Endothelial cell of umbilical vein (primary cell): Measurements from ENCODE around the gene SCP2. TPM values are rescaled to one million over a fixed set of nuclear protein-coding genes. Genes with fewer than 3 reads are reported as not detected.

Source experiments
- BruUV-seq: library from RNA; stranded (reverse); fragments of 400-500 nt; replicated peaks from 2 replicates; lab custom pipeline; 2021; lab: Mats Ljungman, UMichigan
- CTCF ChIA-PET: fragments of 300-600, 350-600 bp; sonication (Branson Sonifier 250); formaldehyde crosslinking; loops from one replicate; lab custom pipeline; 2021; ENCODE audit warnings: antibody characterized with exemption, inconsistent platforms; lab: Charles Lee
- POLR2A ChIA-PET: fragments of 300-600, 350-600 bp; sonication (Branson Sonifier 250); formaldehyde crosslinking; loops from one replicate; lab custom pipeline; 2021; ENCODE audit warnings: antibody characterized with exemption, inconsistent platforms; lab: Charles Lee
- DNase-seq: peaks from one replicate; pipeline ENCODE4 v3.0.0-alpha.2; 2011; ENCODE audit warnings: low read depth, low spot score
- FAIRE-seq: peaks from 2 replicates; lab custom pipeline; 2011; peaks lifted over from hg19 to GRCh38; lab: Jason Lieb, UNC
- H2AFZ ChIP-seq: 2 replicates; pipeline ENCODE4 v1.6.0; 2012; ENCODE audit warnings: low read depth, low read length, control low read depth, inconsistent platforms
- H3K27ac ChIP-seq: 2 replicates; pipeline ENCODE4 v1.5.1; 2011; ENCODE audit warnings: low read depth, mild to moderate bottlenecking, control low read depth, low read length, moderate library complexity; ENCODE audit not compliant: insufficient read depth
- H3K27me3 ChIP-seq, 2 experiments: 2 replicates each; pipeline versions ENCODE4 v1.6.0 to v1.6.1; 2011; ENCODE audit warnings: low read length in 2 of 2, mixed read lengths in 1 of 2; ENCODE audit not compliant: control insufficient read depth in 2 of 2, insufficient read depth in 2 of 2
- H3K36me3 ChIP-seq, 2 experiments: 2 replicates in 1 of 2; 3 replicates in 1 of 2; pipeline ENCODE4 v1.5.1; 2011; ENCODE audit warnings: low read length in 2 of 2, mild to moderate bottlenecking in 1 of 2, moderate library complexity in 1 of 2; ENCODE audit not compliant: control insufficient read depth in 2 of 2, insufficient read depth in 2 of 2; ENCODE audit errors: extremely low read depth in 1 of 2
- H3K4me1 ChIP-seq: 3 replicates; pipeline ENCODE4 v1.5.1; 2011; ENCODE audit warnings: mild to moderate bottlenecking, low read length; ENCODE audit not compliant: control insufficient read depth, insufficient read depth; ENCODE audit errors: extremely low read depth
- H3K4me2 ChIP-seq: 2 replicates; pipeline ENCODE4 v1.6.1; 2011; ENCODE audit warnings: low read length, control low read depth, mixed read lengths; ENCODE audit not compliant: insufficient read depth
- H3K4me3 ChIP-seq, 3 experiments: fragments of 200-600 bp in 1 of 3; sonication (generic), shearing (Covaris generic) in 1 of 3; replicated peaks in 1 of 3; 2 replicates each; pipeline ENCODE4 v1.5.1; 2011 to 2016; ENCODE audit warnings: control low read depth in 3 of 3, low read length in 3 of 3, mild to moderate bottlenecking in 2 of 3, inconsistent platforms in 1 of 3, low read depth in 1 of 3, moderate library complexity in 1 of 3; ENCODE audit not compliant: insufficient read depth in 1 of 3
- H3K79me2 ChIP-seq: 2 replicates; pipeline ENCODE4 v1.6.0; 2012; ENCODE audit warnings: low read length, inconsistent platforms; ENCODE audit not compliant: control insufficient read depth, insufficient read depth
- H3K9ac ChIP-seq: replicated peaks from 2 replicates; pipeline ENCODE3; 2011; ENCODE audit warnings: low read length, control low read depth; ENCODE audit not compliant: insufficient read depth; ENCODE audit errors: extremely low read depth
- H3K9me1 ChIP-seq: replicated peaks from 3 replicates; pipeline ENCODE4 v1.6.0; 2011; ENCODE audit warnings: mild to moderate bottlenecking, low read length; ENCODE audit not compliant: control insufficient read depth, insufficient read depth; ENCODE audit errors: extremely low read depth
- H3K9me3 ChIP-seq: replicated peaks from 2 replicates; pipeline ENCODE4 v1.5.1; 2012; ENCODE audit warnings: low read length, inconsistent platforms; ENCODE audit not compliant: control insufficient read depth, insufficient read depth
- H4K20me1 ChIP-seq: replicated peaks from 2 replicates; pipeline ENCODE3; 2011; ENCODE audit warnings: mild to moderate bottlenecking, low read length; ENCODE audit not compliant: control insufficient read depth, insufficient read depth; ENCODE audit errors: extremely low read depth
- CTCF ChIP-seq, 2 donors: IDR thresholded peaks; 1 replicate in 1 of 2; 2 replicates in 1 of 2; pipeline ENCODE4 v1.5.1; 2011; ENCODE audit warnings: low read length in 2 of 2, mild to moderate bottlenecking in 2 of 2, moderate library complexity in 2 of 2, control low read depth in 1 of 2, inconsistent platforms in 1 of 2, low read depth in 1 of 2; ENCODE audit not compliant: insufficient read depth in 1 of 2; ENCODE audit errors: extremely low read depth in 1 of 2
- EZH2 ChIP-seq: IDR thresholded peaks from 2 replicates; pipeline ENCODE4 v1.6.1; 2012; ENCODE audit warnings: borderline replicate concordance, low read depth, mild to moderate bottlenecking, moderate library complexity, low read length, inconsistent platforms; ENCODE audit not compliant: severe bottlenecking
- FOS ChIP-seq: IDR thresholded peaks from 2 replicates; pipeline ENCODE4 v1.6.1; 2011; ENCODE audit warnings: mild to moderate bottlenecking, low read length, moderate library complexity, borderline replicate concordance; ENCODE audit not compliant: insufficient read depth
- GATA2 ChIP-seq: IDR thresholded peaks from 2 replicates; pipeline ENCODE4 v1.7.0; 2011; ENCODE audit warnings: low read depth, mild to moderate bottlenecking, moderate library complexity, mixed read lengths, low read length; ENCODE audit not compliant: insufficient read length, insufficient read depth
- JUN ChIP-seq: IDR thresholded peaks from 2 replicates; pipeline ENCODE4 v1.6.1; 2011; ENCODE audit warnings: borderline replicate concordance, low read depth; ENCODE audit not compliant: insufficient read length, insufficient read depth
- MAX ChIP-seq: IDR thresholded peaks from 2 replicates; pipeline ENCODE4 v1.6.1; 2011; ENCODE audit not compliant: insufficient read depth, insufficient read length
- MYC ChIP-seq: IDR thresholded peaks from one replicate; pipeline ENCODE4 v1.6.1; 2011; ENCODE audit warnings: mild to moderate bottlenecking, low read depth, low read length
- POLR2A ChIP-seq: IDR thresholded peaks from 2 replicates; pipeline ENCODE4 v1.6.1; 2012; ENCODE audit warnings: low read depth, mild to moderate bottlenecking, control low read depth, low read length
- POLR2AphosphoS5 ChIP-seq: IDR thresholded peaks from 2 replicates; pipeline ENCODE4 v1.6.1; 2012; ENCODE audit warnings: low read depth, mild to moderate bottlenecking, control low read depth, low read length, moderate library complexity; ENCODE audit not compliant: insufficient read depth
- dilution Hi-C: fragments of 300-500 bp; cut with MboI; formaldehyde crosslinking; loops from one replicate; pipeline ENCODE4 v1.15.0; 2019; ENCODE audit warnings: low sequenced_read_pairs; ENCODE audit not compliant: extremely low pct_ligation_motif_present
- intact Hi-C: fragments of 100-400 bp; cut with micrococcal nuclease; formaldehyde crosslinking; loops from one replicate; pipeline ENCODE4 v1.10.0; 2022
- polyA plus RNA-seq, 4 experiments: library from polyadenylated mRNA; depleted of rRNA in 3 of 4; stranded (reverse) in 3 of 4; unstranded in 1 of 4; fragments of >200 nt; gene quantifications; 2 replicates each; pipeline versions ENCODE4 v1.2.1 to v1.2.3, GENCODE V29; 2011 to 2012; ENCODE audit warnings: missing spikeins in 1 of 4
- total RNA-seq: library from RNA; stranded (reverse); gene quantifications from 2 replicates; pipeline ENCODE4 v1.2.3, GENCODE V29; 2021

Gene SCP2
- total and polyA plus RNA-seq, 2 donors (not counting 3 experiments of a cell fraction or from before 2014, with no cell fraction given) = 42.4 to 92.7 TPM

- Histone ChIP-seq H3K4me2 (no peak overlapping the region), H3K4me3 (no peak overlapping the region), H3K9ac (no peak overlapping the region), H3K9me3 (no peaks in the 10 kb centered on the region), H4K20me1 (no peaks in the 10 kb centered on the region), H3K4me1 (no peaks in the 10 kb centered on the region), H3K27me3 (no peaks in the 10 kb centered on the region), H3K27ac (no peak overlapping the region), H3K79me2 (no peaks in the 10 kb centered on the region), H3K9me1 (no peaks in the 10 kb centered on the region), H2AFZ (no peak overlapping the region), H3K36me3 (no peaks in the 10 kb centered on the region)
- dilution Hi-C loops (no loop called here), intact Hi-C loops (no loop called here)
- FAIRE-seq = no peak
- POLR2A ChIA-PET = interaction anchor here (0.6 kb wide), 1 partner anchor 23 kb away, joined by 7 read pairs; the partner anchor contains the start of gene SCP2
- CTCF ChIA-PET = interaction anchor here (1.7 to 2.9 kb wide), 5 partner anchors 10 to 281 kb away, joined by 5 to 44 read pairs (median 10); partner anchors contain the start of gene ECHDC2
- no peak for DNase-seq
- no TSS peak for BruUV-seq
- no peak for TF ChIP-seq MAX
- TF ChIP-seq FOS = no peak
- no peak for TF ChIP-seq JUN
- no peak for TF ChIP-seq EZH2
- no peak for TF ChIP-seq GATA2
- no peak for TF ChIP-seq MYC
- TF ChIP-seq POLR2AphosphoS5 = no peak
- no peak for TF ChIP-seq POLR2A
- no peak for TF ChIP-seq CTCF (IDR thresholded peaks at IDR 0.05; ENCODE audit: extremely low read depth in 1 of 2, insufficient read depth in 1 of 2, low read depth in 1 of 2, low read length in 2 of 2)
Observed at GRCh38 chr1:52904208-52904926, 22.7 kb upstream of the SCP2 start.
